ENCODE data around the gene VAMP1.

The VAMP1 gene

GRCh38 chr12:6424008-6424347, 46.5 kb downstream of the VAMP1 start:
- no peak for DNase-seq (ENCODE audit: low read depth, low spot score)
- TF ChIP-seq CTCF (IDR thresholded peaks at IDR 0.05; ENCODE audit: low read depth, low read length) = no peak
- in situ Hi-C loops (cut with HindIII; ENCODE audit: low sequenced_read_pairs) = no loop called here
- no peak overlapping the region for H3K4me3 ChIP-seq (ENCODE audit: low read depth, low read length)

- in situ Hi-C loops (cut with HindIII; ENCODE audit: low sequenced_read_pairs) = no loop called here
- peak; percentile 79 for TF ChIP-seq CTCF (IDR thresholded peaks at IDR 0.05; ENCODE audit: low read depth, low read length)
- no peak overlapping the region for H3K4me3 ChIP-seq (ENCODE audit: low read depth, low read length)
- peak; percentile 89 for DNase-seq (ENCODE audit: low read depth, low spot score)
Observed at GRCh38 chr12:6423267-6424007, 47.0 kb downstream of the VAMP1 start.

- no peak for TF ChIP-seq CTCF (IDR thresholded peaks at IDR 0.05; ENCODE audit: low read depth, low read length)
- DNase-seq (ENCODE audit: low read depth, low spot score) = no peak
- no peak overlapping the region for H3K4me3 ChIP-seq (ENCODE audit: low read depth, low read length)
- in situ Hi-C loops (cut with HindIII; ENCODE audit: low sequenced_read_pairs) = no loop called here
Observed at GRCh38 chr12:6420364-6420763, 50.1 kb downstream of the VAMP1 start.

- no peak for DNase-seq (ENCODE audit: low read depth, low spot score)
- in situ Hi-C loops (cut with HindIII; ENCODE audit: low sequenced_read_pairs) = no loop called here
- H3K4me3 ChIP-seq (ENCODE audit: low read depth, low read length) = no peak overlapping the region
- no peak for TF ChIP-seq CTCF (IDR thresholded peaks at IDR 0.05; ENCODE audit: low read depth, low read length)
Observed at GRCh38 chr12:6418796-6419195, 51.7 kb downstream of the VAMP1 start.

GRCh38 chr12:6416596-6416995, 53.9 kb downstream of the VAMP1 start:
- H3K4me3 ChIP-seq (ENCODE audit: low read depth, low read length) = no peak overlapping the region
- DNase-seq (ENCODE audit: low read depth, low spot score) = no peak
- in situ Hi-C loops (cut with HindIII; ENCODE audit: low sequenced_read_pairs) = no loop called here
- TF ChIP-seq CTCF (IDR thresholded peaks at IDR 0.05; ENCODE audit: low read depth, low read length) = no peak

All from astrocyte of the spinal cord (primary cell).